Nephron (organoid): ENCODE measurements around the gene CHGA.

ENCODE experiments used
- H3K27ac Mint-ChIP-seq, 3 experiments: 2 replicates each; pipeline ENCODE4 v1.8.0; 2020; ENCODE audit warnings: mixed read lengths in 3 of 3, mild to moderate bottlenecking in 2 of 3, moderate library complexity in 1 of 3
- H3K27me3 Mint-ChIP-seq: 2 replicates; pipeline ENCODE4 v1.8.0; 2021; ENCODE audit warnings: low read depth, mild to moderate bottlenecking, moderate library complexity, mixed read lengths
- H3K36me3 Mint-ChIP-seq: 2 replicates; pipeline ENCODE4 v1.8.0; 2020; ENCODE audit warnings: low read depth, mixed read lengths
- H3K4me1 Mint-ChIP-seq: 2 replicates; pipeline ENCODE4 v1.8.0; 2020; ENCODE audit warnings: mixed read lengths
- H3K4me3 Mint-ChIP-seq, 3 experiments: 2 replicates each; pipeline ENCODE4 v1.8.0; 2020; ENCODE audit warnings: mild to moderate bottlenecking in 3 of 3, mixed read lengths in 3 of 3, moderate library complexity in 2 of 3
- H3K9me3 Mint-ChIP-seq: 2 replicates; pipeline ENCODE4 v1.8.0; 2020; ENCODE audit warnings: mixed read lengths
- CTCF ChIP-seq, 3 experiments: fragments of 200-600 bp; sonication (generic); IDR thresholded peaks; one replicate each; pipeline ENCODE4 v1.5.0; 2021; ENCODE audit warnings: antibody characterized with exemption in 3 of 3; ENCODE audit not compliant: unreplicated experiment in 3 of 3

Gene CHGA

GRCh38 chr14:92942976-92943710 is 20.2 kb downstream of the CHGA start:
- H3K36me3 Mint-ChIP-seq: no peaks in the 10 kb centered on the region
- no peaks in the 10 kb centered on the region for H3K9me3 Mint-ChIP-seq
- no peaks in the 10 kb centered on the region for H3K4me1 Mint-ChIP-seq
- no peaks in the 10 kb centered on the region for H3K27me3 Mint-ChIP-seq
- TF ChIP-seq CTCF (IDR thresholded peaks at IDR 0.05; ENCODE audit: unreplicated experiment in 3 of 3): no peak
- no peak overlapping the region for H3K4me3 Mint-ChIP-seq
- H3K27ac Mint-ChIP-seq: no peak overlapping the region

- Mint-ChIP-seq H3K9me3 (no peaks in the 10 kb centered on the region), H3K4me3 (no peak overlapping the region), H3K27me3 (no peaks in the 10 kb centered on the region), H3K36me3 (no peaks in the 10 kb centered on the region), H3K27ac (no peak overlapping the region), H3K4me1 (no peaks in the 10 kb centered on the region)
- TF ChIP-seq CTCF (IDR thresholded peaks at IDR 0.05; ENCODE audit: unreplicated experiment in 3 of 3): no peak
These were observed 21.1 kb downstream of the CHGA start for GRCh38 chr14:92943855-92944570.

- no peak for TF ChIP-seq CTCF (IDR thresholded peaks at IDR 0.05; ENCODE audit: unreplicated experiment in 3 of 3)
- Mint-ChIP-seq H3K4me1 (no peaks in the 10 kb centered on the region), H3K27ac (no peak overlapping the region), H3K27me3 (no peaks in the 10 kb centered on the region), H3K4me3 (no peak overlapping the region), H3K9me3 (no peaks in the 10 kb centered on the region), H3K36me3 (no peaks in the 10 kb centered on the region)
These were observed 22.0 kb downstream of the CHGA start for GRCh38 chr14:92944976-92945375.

- no peaks in the 10 kb centered on the region for H3K9me3 Mint-ChIP-seq
- H3K27me3 Mint-ChIP-seq: no peaks in the 10 kb centered on the region
- no peak overlapping the region for H3K4me3 Mint-ChIP-seq
These were observed 22.6 kb downstream of the CHGA start for GRCh38 chr14:92945544-92945943.

GRCh38 chr14:92945959-92946846 is 23.3 kb downstream of the CHGA start:
- H3K36me3 Mint-ChIP-seq: peaks cover 3% of the 10 kb centered on the region
- no peaks in the 10 kb centered on the region for H3K9me3 Mint-ChIP-seq
- H3K4me3 Mint-ChIP-seq: no peak overlapping the region
- H3K4me1 Mint-ChIP-seq: no peaks in the 10 kb centered on the region
- TF ChIP-seq CTCF (IDR thresholded peaks at IDR 0.05; ENCODE audit: unreplicated experiment in 3 of 3): no peak
- no peak overlapping the region for H3K27ac Mint-ChIP-seq
- H3K27me3 Mint-ChIP-seq: no peaks in the 10 kb centered on the region

More at GRCh38 chr14:92945544-92945943, 22.6 kb downstream of the CHGA start:
- Mint-ChIP-seq H3K36me3 (peaks cover under 1% of the 10 kb centered on the region), H3K4me1 (no peaks in the 10 kb centered on the region), H3K27ac (no peak overlapping the region)
- no peak for TF ChIP-seq CTCF (IDR thresholded peaks at IDR 0.05; ENCODE audit: unreplicated experiment in 3 of 3)
